ENCODE results near the gene CDK5RAP3. TPM values are rescaled to one million over a fixed set of nuclear protein-coding genes. Genes with fewer than 3 reads are reported as not detected.
A peak's percentile ranks its signal among the peaks of the same experiment; 100 is the strongest.
"Not testable (repeated sequence)": the region's sequence is repeated elsewhere in the genome, so short reads cannot be mapped to it uniquely, and the experiment has no call there.

The CDK5RAP3 gene
- polyA plus RNA-seq (ENCODE audit: insufficient read length in 10 of 10), result 100 to 1,000 TPM in 1 of 10 donors, 10 to 100 TPM in 9; 55.6 to 131 (median 75.1) TPM
- long read RNA-seq, donor 1, transcript CDK5RAP3-201 (14 exons, 1,866 nt), result major isoform, 6 of 13 reads
- long read RNA-seq, donor 1, transcript CDK5RAP3-225 (2 exons, 2,455 nt), result minor isoform, 5 of 13 reads
- long read RNA-seq, donor 1, partial matches to known transcripts, result 0 of 13 reads
- long read RNA-seq, donor 1, other reads (novel, unspliced or antisense), result 0 of 13 reads
- long read RNA-seq, donor 2, transcript CDK5RAP3-225 (2 exons, 2,455 nt), result major isoform, 8 of 21 reads
- long read RNA-seq, donor 2, partial matches to known transcripts, result 5 of 21 reads
- long read RNA-seq, donor 2, other reads (novel, unspliced or antisense), result 0 of 21 reads
- long read RNA-seq, donor 3, result 0 reads
- long read RNA-seq, donor 4, transcript CDK5RAP3-201 (14 exons, 1,866 nt), result major isoform, 10 of 20 reads
- long read RNA-seq, donor 4, transcript CDK5RAP3-225 (2 exons, 2,455 nt), result minor isoform, 7 of 20 reads
- long read RNA-seq, donor 4, partial matches to known transcripts, result 0 of 20 reads
- long read RNA-seq, donor 4, other reads (novel, unspliced or antisense), result 0 of 20 reads
- long read RNA-seq, donor 5, transcript CDK5RAP3-225 (2 exons, 2,455 nt), result minor isoform, 7 of 19 reads
- long read RNA-seq, donor 5, transcript CDK5RAP3-201 (14 exons, 1,866 nt), result major isoform, 9 of 19 reads
- long read RNA-seq, donor 5, partial matches to known transcripts, result 0 of 19 reads
- long read RNA-seq, donor 5, other reads (novel, unspliced or antisense), result 0 of 19 reads
- long read RNA-seq, donor 6, transcript CDK5RAP3-225 (2 exons, 2,455 nt), result minor isoform, 7 of 26 reads
- long read RNA-seq, donor 6, transcript CDK5RAP3-201 (14 exons, 1,866 nt), result major isoform, 9 of 26 reads
- long read RNA-seq, donor 6, partial matches to known transcripts, result 6 of 26 reads
- long read RNA-seq, donor 6, other reads (novel, unspliced or antisense), result 0 of 26 reads
- long read RNA-seq, donor 7, transcript CDK5RAP3-201 (14 exons, 1,866 nt), result minor isoform, 7 of 28 reads
- long read RNA-seq, donor 7, transcript CDK5RAP3-225 (2 exons, 2,455 nt), result major isoform, 10 of 28 reads
- long read RNA-seq, donor 7, partial matches to known transcripts, result 5 of 28 reads
- long read RNA-seq, donor 7, other reads (novel, unspliced or antisense), result 0 of 28 reads
- long read RNA-seq, donor 8, transcript CDK5RAP3-201 (14 exons, 1,866 nt), result minor isoform, 5 of 17 reads
- long read RNA-seq, donor 8, transcript CDK5RAP3-225 (2 exons, 2,455 nt), result major isoform, 6 of 17 reads
- long read RNA-seq, donor 8, partial matches to known transcripts, result 0 of 17 reads
- long read RNA-seq, donor 8, other reads (novel, unspliced or antisense), result 0 of 17 reads
- long read RNA-seq, donor 9, partial matches to known transcripts, result 0 of 3 reads
- long read RNA-seq, donor 9, other reads (novel, unspliced or antisense), result 0 of 3 reads

- DNase-seq, result peak; percentile 100
These were observed at the start of gene CDK5RAP3 for GRCh38 chr17:47970725-47971499. Gene CDK5RAP3, plus strand, starts transcription at chr17:47971113. Its CDS starts 34 bp downstream, at chr17:47971147.

- no peak for DNase-seq
These were observed 45.9 kb upstream of the CDK5RAP3 start for GRCh38 chr17:47924785-47925677.

- no peak for DNase-seq
These were observed 45.3 kb upstream of the CDK5RAP3 start for GRCh38 chr17:47925678-47925988.

- DNase-seq, result no peak
These were observed 43.0 kb upstream of the CDK5RAP3 start for GRCh38 chr17:47927821-47928400.

GRCh38 chr17:47928415-47928814 lies 42.5 kb upstream of the CDK5RAP3 start:
- DNase-seq, result no peak

GRCh38 chr17:47929218-47930000 lies 41.5 kb upstream of the CDK5RAP3 start:
- peak in 2 of 3 donors; percentile 47 to 83 for DNase-seq

- no peak for DNase-seq
These were observed 39.1 kb upstream of the CDK5RAP3 start for GRCh38 chr17:47931848-47932247.

GRCh38 chr17:47934856-47935255 lies 36.1 kb upstream of the CDK5RAP3 start:
- DNase-seq, result no peak

GRCh38 chr17:47935468-47935867 lies 35.4 kb upstream of the CDK5RAP3 start:
- DNase-seq, result not testable (repeated sequence)

- DNase-seq, result peak in 2 of 3 donors; percentile 24 to 39
These were observed 35.0 kb upstream of the CDK5RAP3 start for GRCh38 chr17:47935961-47936360.

- no peak for DNase-seq
These were observed 33.0 kb upstream of the CDK5RAP3 start for GRCh38 chr17:47937941-47938340.

- peak; percentile 94 to 97 (median 96) for DNase-seq
These were observed 29.4 kb upstream of the CDK5RAP3 start, which contains the start of gene PNPO for GRCh38 chr17:47941246-47942095. Gene PNPO, plus strand, starts transcription at chr17:47941571. Its CDS starts 105 bp downstream, at chr17:47941676.

GRCh38 chr17:47942096-47942510 lies 28.8 kb upstream of the CDK5RAP3 start:
- no peak for DNase-seq

GRCh38 chr17:47942568-47942967 lies 28.3 kb upstream of the CDK5RAP3 start:
- no peak for DNase-seq

- DNase-seq, result no peak
These were observed 25.8 kb upstream of the CDK5RAP3 start for GRCh38 chr17:47945080-47945479.

GRCh38 chr17:47945529-47946508 lies 25.1 kb upstream of the CDK5RAP3 start:
- DNase-seq, result no peak

Data from muscle of back (tissue), 13 donors.